ENCODE results near the gene SLC16A10. TPM values are rescaled to one million over a fixed set of nuclear protein-coding genes. Genes with fewer than 3 reads are reported as not detected.

SLC16A10 gene
- polyA plus RNA-seq, 1 experiment, result not detected

DNA sequence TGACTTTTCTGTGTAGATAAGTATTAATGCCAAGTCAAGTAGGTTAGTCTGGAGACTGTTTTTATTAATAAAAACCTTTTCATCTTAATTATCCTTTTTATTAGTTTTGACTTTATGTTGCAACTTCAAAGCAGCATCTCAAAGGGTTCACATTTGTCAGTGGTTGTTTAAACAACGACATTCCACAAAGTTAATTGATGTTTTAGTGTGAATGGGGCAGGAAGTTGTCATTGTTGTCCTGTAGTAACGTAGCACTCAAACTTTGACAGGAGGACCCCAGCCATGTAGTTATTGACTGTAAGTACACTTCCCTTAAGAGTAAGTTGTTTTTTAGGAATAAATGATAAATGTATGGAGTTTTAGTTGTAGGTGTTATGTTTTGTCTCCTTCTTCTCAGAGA is 11.3 kb downstream of the SLC16A10 start:
- H3K27me3 ChIP-seq (ENCODE audit: control insufficient read depth, insufficient read depth, low read length), result no peaks in the 10 kb centered on the region; the same call in none of the 2 replicates
- CTCF ChIA-PET, result no interaction called here
- TF ChIP-seq, protein P1, sequence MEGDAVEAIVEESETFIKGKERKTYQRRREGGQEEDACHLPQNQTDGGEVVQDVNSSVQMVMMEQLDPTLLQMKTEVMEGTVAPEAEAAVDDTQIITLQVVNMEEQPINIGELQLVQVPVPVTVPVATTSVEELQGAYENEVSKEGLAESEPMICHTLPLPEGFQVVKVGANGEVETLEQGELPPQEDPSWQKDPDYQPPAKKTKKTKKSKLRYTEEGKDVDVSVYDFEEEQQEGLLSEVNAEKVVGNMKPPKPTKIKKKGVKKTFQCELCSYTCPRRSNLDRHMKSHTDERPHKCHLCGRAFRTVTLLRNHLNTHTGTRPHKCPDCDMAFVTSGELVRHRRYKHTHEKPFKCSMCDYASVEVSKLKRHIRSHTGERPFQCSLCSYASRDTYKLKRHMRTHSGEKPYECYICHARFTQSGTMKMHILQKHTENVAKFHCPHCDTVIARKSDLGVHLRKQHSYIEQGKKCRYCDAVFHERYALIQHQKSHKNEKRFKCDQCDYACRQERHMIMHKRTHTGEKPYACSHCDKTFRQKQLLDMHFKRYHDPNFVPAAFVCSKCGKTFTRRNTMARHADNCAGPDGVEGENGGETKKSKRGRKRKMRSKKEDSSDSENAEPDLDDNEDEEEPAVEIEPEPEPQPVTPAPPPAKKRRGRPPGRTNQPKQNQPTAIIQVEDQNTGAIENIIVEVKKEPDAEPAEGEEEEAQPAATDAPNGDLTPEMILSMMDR (IDR thresholded peaks at IDR 0.05; ENCODE audit: insufficient read depth, low read depth, low read length), result no peak
- POLR2A ChIA-PET, result no interaction called here
- no peaks in the 10 kb centered on the region for H3K36me3 ChIP-seq (ENCODE audit: control insufficient read depth, insufficient read depth, low read length)
- no peak for DNase-seq (ENCODE audit: low read depth)
- H3K4me3 ChIP-seq (ENCODE audit: low read depth, low read length), result no peak overlapping the region

DNA sequence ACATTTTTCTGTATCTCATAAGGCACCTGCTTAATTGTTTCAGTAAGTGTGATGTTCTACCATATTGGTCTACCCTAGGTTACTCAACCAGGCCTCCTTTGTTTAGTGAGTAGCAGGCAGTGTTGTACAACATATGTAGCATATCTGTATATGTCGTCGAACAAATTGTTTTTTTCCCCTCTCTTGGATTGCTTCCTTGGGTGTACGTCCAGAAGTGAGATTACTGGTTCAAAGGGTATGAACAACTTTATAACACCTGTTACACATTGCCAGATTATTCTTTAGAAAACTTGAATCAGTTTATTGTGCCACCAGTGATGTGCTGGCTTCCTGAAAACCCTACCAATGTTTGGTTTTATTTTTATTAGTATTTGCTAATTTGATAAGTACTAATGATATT is 14.7 kb downstream of the SLC16A10 start:
- DNase-seq (ENCODE audit: low read depth), result no peak
- ChIA-PET CTCF (no interaction called here), POLR2A (interaction anchor here (0.7 kb wide), 1 partner anchor 120 kb away, joined by 4 read pairs; no protein-coding TSS in a partner anchor)
- no peaks in the 10 kb centered on the region for H3K36me3 ChIP-seq (ENCODE audit: control insufficient read depth, insufficient read depth, low read length)
- H3K27me3 ChIP-seq (ENCODE audit: control insufficient read depth, insufficient read depth, low read length), result no peaks in the 10 kb centered on the region; the same call in 1 of the 2 replicates
- H3K4me3 ChIP-seq (ENCODE audit: low read depth, low read length), result no peak overlapping the region
- TF ChIP-seq, protein P1 (IDR thresholded peaks at IDR 0.05; ENCODE audit: insufficient read depth, low read depth, low read length), result no peak

DNA sequence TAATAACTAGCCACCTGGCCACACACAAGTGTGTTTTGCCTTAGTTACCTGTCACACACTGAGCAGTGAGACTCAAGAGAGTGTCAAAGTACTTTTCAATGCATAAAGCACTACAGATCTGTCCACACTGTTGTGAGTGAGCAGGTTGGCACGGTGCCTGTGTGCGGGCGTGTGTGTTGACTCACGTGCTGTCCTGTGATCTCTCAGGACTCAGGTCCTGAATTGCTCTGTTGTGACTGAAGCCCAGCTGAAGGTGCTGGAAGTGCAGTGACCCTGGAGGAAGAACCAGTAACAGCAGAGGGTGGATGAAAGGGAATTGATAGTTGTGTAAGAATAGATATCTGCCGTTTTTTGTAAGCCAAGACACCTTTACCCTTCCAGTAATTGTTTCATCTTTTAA is 18.3 kb downstream of the SLC16A10 start:
- ChIA-PET POLR2A (no interaction called here), CTCF (no interaction called here)
- TF ChIP-seq, protein P1 (IDR thresholded peaks at IDR 0.05; ENCODE audit: insufficient read depth, low read depth, low read length), result no peak
- no peaks in the 10 kb centered on the region for H3K27me3 ChIP-seq (ENCODE audit: control insufficient read depth, insufficient read depth, low read length)
- DNase-seq (ENCODE audit: low read depth), result no peak
- no peak overlapping the region for H3K4me3 ChIP-seq (ENCODE audit: low read depth, low read length)
- H3K36me3 ChIP-seq (ENCODE audit: control insufficient read depth, insufficient read depth, low read length), result no peaks in the 10 kb centered on the region

DNA sequence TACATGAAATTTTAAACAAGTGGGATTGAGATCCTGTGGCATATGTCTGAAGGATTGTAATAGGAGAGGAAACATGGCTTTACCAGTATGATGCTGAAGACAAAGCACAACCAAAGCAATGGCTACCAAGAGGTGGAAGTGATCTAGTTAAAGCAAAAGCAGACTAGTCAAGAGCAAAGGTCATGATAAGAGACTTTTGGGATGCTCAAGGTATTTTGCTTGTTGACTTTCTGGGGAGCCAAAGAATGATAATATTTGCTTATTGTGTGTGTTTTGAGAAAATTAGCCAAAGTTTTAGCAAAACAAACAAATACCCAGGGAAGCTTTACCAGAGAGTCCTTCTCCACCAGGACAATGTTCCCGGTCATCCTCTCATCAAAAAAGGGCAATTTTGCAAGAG is 20.3 kb downstream of the SLC16A10 start:
- ChIA-PET CTCF (no interaction called here), POLR2A (no interaction called here)
- Histone ChIP-seq H3K27me3 (ENCODE audit: control insufficient read depth, insufficient read depth, low read length) (no peaks in the 10 kb centered on the region), H3K36me3 (ENCODE audit: control insufficient read depth, insufficient read depth, low read length) (no peaks in the 10 kb centered on the region), H3K4me3 (ENCODE audit: low read depth, low read length) (no peak overlapping the region)
- TF ChIP-seq, protein P1 (IDR thresholded peaks at IDR 0.05; ENCODE audit: insufficient read depth, low read depth, low read length), result no peak
- DNase-seq (ENCODE audit: low read depth), result no peak

DNA sequence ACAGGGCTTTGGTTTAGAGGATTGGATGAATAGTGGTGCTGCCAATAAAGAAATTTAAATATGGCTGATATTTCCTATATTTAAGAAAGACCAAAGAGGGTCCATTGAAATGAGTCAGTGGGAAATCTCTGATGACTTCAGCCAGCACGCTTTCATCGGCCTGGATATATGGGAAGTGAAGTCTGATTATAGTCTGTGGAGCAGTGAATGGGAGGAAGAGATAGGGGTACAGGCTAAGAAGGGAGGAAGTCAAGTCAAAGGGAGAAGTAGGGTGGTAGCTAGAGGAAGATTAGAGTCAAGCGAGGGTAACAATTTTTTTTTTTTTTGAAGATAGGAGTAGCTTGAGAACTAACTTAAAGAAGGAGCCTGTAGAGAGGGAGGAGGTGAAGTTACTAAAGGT is 22.7 kb downstream of the SLC16A10 start:
- CTCF ChIA-PET, result interaction anchor here (1.1 kb wide), 1 partner anchor 59 kb away, joined by 3 read pairs; no protein-coding TSS in a partner anchor
- H3K36me3 ChIP-seq (ENCODE audit: control insufficient read depth, insufficient read depth, low read length), result no peaks in the 10 kb centered on the region
- POLR2A ChIA-PET, result no interaction called here
- H3K27me3 ChIP-seq (ENCODE audit: control insufficient read depth, insufficient read depth, low read length), result peaks cover 1% of the 10 kb centered on the region; the same call in 1 of the 2 replicates
- TF ChIP-seq, protein P1 (IDR thresholded peaks at IDR 0.05; ENCODE audit: insufficient read depth, low read depth, low read length), result no peak
- no peak for DNase-seq (ENCODE audit: low read depth)
- H3K4me3 ChIP-seq (ENCODE audit: low read depth, low read length), result no peak overlapping the region

Measured in BJ (cell line).